GM08714 (cell line): ENCODE measurements around the gene RUNX1.

Source experiments
- H3K4me3 ChIP-seq: fragments of 200-500 bp; sonication (Bioruptor generic); 2 replicates; pipeline ENCODE4 v1.5.1; 2014; ENCODE audit warnings: mild to moderate bottlenecking, low read length, inconsistent platforms
- ZNF274 ChIP-seq: IDR thresholded peaks from 2 replicates; pipeline ENCODE4 v1.6.1; 2012; ENCODE audit warnings: mild to moderate bottlenecking, low read depth, low read length

RUNX1 gene

DNA sequence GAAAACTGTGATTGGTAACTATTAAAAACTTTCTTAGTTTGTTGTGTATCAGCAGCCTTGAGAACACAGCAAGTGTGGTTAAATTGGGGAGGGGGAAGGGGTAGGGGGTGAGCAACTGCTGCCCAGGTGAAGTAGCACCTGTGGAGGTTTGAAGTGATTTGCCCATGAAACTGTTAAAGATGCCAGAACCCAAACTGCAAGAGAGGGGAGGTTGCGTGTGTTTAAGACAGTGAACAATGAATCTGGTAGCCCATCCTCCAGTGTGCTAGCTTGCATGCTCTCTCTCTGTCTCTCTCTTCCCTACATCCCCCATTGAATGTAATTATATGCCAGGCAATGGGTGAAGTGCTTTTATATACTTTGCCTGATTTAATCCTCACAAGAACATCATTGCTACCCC is 154.7 kb downstream of the RUNX1 start:
- H3K4me3 ChIP-seq, result no peak overlapping the region
- no peak for TF ChIP-seq ZNF274

DNA sequence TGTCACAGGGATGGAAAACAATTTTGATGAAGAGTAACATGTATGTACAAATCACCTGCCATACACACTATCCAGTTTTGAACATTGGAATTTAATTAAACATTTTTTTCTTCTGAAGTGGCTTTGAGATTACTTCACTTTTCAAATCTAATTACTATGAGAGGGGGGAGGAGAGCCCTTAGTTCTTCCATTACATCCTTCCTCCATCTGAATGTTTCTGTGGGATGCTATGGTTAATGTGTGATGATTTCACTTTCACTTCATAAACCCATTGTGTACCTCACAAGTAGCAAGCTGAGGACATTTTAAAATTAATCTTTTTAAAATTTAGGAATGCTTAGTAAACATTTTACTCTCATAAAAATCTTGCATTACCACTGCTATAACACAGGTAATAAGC is 156.9 kb downstream of the RUNX1 start:
- H3K4me3 ChIP-seq, result no peak overlapping the region
- TF ChIP-seq ZNF274, result no peak

DNA sequence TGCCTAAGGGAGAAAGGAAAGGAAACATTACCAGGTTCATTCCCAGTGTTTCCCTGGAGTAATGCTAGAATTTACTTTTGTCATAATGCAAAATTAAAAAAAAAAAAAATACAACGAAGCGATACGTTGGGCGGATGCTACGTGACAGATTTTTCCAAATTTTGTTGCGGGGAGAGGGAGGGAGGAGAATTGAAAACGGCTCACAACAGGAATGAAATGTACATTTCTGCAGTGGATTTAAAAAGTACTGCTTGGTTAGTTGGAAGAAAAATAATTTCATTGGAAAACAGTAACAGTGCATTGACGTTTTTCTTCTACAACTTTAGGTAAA is 157.5 kb downstream of the RUNX1 start:
- TF ChIP-seq ZNF274, result no peak
- H3K4me3 ChIP-seq, result no peak overlapping the region

DNA sequence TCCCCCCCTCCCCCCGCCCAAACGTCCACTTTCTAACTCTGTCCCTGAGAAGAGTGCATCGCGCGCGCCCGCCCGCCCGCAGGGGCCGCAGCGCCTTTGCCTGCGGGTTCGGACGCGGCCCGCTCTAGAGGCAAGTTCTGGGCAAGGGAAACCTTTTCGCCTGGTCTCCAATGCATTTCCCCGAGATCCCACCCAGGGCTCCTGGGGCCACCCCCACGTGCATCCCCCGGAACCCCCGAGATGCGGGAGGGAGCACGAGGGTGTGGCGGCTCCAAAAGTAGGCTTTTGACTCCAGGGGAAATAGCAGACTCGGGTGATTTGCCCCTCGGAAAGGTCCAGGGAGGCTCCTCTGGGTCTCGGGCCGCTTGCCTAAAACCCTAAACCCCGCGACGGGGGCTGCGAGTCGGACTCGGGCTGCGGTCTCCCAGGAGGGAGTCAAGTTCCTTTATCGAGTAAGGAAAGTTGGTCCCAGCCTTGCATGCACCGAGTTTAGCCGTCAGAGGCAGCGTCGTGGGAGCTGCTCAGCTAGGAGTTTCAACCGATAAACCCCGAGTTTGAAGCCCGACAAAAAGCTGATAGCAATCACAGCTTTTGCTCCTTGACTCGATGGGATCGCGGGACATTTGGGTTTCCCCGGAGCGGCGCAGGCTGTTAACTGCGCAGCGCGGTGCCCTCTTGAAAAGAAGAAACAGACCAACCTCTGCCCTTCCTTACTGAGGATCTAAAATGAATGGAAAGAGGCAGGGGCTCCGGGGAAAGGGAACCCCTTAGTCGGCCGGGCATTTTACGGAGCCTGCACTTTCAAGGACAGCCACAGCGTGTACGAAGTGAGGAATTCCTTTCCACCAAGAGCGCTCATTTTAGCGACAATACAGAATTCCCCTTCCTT is 158.1 kb downstream of the RUNX1 start:
- TF ChIP-seq ZNF274, result no peak
- no peak overlapping the region; the same call in 1 of the 2 replicates for H3K4me3 ChIP-seq

DNA sequence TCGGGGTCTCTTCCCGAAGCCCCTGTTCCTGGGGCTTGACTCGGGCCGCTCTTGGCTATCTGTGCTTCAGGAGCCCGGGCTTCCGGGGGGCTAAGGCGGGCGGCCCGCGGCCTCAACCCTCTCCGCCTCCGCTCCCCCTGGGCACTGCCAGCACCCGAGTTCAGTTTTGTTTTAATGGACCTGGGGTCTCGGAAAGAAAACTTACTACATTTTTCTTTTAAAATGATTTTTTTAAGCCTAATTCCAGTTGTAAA is 158.7 kb downstream of the RUNX1 start:
- TF ChIP-seq ZNF274, result no peak
- H3K4me3 ChIP-seq, result peak overlapping the region; percentile 25; the same call in 1 of the 2 replicates

DNA sequence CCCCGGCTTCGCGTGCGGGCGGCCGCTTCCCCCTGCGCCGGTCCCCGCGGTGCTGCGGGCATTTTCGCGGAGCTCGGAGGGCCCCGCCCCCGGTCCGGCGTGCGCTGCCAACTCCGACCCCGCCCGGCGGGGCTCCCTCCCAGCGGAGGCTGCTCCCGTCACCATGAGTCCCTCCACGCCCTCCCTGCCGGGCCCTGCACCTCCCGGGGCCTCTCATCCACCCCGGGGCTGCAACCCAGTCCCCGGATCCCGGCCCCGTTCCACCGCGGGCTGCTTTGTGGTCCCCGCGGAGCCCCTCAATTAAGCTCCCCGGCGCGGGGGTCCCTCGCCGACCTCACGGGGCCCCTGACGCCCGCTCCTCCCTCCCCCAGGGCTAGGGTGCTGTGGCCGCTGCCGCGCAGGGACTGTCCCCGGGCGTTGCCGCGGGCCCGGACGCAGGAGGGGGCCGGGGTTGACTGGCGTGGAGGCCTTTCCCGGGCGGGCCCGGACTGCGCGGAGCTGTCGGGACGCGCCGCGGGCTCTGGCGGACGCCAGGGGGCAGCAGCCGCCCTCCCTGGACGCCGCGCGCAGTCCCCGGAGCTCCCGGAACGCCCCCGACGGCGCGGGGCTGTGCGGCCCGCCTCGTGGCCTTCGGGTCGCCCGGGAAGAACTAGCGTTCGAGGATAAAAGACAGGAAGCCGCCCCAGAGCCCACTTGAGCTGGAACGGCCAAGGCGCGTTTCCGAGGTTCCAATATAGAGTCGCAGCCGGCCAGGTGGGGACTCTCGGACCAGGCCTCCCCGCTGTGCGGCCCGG is 159.2 kb downstream of the RUNX1 start:
- peak overlapping the region; percentile 77 for H3K4me3 ChIP-seq

DNA sequence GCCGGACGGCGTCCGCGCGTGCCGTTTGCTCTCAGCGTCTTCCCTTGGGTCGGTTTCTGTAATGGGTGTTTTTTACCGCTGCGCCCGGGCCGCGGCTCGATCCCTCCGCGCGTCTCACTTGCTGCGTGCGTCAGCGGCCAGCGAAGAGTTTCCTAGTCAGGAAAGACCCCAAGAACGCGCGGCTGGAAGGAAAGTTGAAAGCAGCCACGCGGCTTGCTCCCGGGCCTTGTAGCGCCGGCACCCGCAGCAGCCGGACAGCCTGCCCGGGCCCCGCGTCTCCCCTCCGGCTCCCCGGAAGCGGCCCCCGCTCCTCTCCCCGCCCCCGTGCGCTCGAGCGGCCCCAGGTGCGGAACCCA is 159.8 kb downstream of the RUNX1 start:
- peak overlapping the region; percentile 77; the same call in 1 of the 2 replicates for H3K4me3 ChIP-seq
- no peak for TF ChIP-seq ZNF274

More for the DNA sequence above, 159.2 kb downstream of the RUNX1 start:
- TF ChIP-seq ZNF274, result no peak

DNA sequence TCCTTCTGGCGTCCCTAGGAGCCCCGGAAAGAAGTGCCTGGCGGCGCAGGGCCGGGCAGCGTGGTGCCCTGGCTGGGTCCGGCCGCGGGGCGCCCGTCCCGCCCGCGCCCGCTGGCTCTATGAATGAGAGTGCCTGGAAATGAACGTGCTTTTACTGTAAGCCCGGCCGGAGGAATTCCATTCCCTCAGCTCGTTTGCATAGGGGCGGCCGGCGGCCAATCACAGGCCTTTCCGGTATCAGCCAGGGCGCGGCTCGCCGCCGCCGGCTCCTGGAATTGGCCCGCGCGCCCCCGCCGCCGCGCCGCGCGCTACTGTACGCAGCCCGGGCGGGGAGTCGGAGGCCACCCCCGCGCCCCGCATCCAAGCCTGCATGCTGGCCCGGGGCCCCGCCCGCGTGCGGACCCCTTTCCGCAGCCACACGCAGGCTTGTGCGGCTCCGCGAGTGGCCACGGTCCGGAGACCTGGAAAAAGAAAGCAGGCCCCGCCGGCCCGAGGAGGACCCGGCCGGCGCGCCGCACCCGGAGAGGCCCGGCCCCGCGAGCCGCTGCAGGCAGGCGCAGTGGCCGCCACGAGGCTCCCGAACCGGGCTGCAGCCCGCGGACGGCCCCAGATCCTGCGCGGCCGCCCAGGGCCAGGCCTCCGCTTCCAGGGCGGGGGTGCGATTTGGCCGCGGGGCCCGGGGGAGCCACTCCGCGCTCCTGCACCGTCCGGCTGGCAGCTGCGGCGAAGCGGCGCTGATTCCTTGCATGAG is 160.4 kb downstream of the RUNX1 start:
- H3K4me3 ChIP-seq, result peak overlapping the region; percentile 77; the same call in 1 of the 2 replicates
- TF ChIP-seq ZNF274, result no peak

DNA sequence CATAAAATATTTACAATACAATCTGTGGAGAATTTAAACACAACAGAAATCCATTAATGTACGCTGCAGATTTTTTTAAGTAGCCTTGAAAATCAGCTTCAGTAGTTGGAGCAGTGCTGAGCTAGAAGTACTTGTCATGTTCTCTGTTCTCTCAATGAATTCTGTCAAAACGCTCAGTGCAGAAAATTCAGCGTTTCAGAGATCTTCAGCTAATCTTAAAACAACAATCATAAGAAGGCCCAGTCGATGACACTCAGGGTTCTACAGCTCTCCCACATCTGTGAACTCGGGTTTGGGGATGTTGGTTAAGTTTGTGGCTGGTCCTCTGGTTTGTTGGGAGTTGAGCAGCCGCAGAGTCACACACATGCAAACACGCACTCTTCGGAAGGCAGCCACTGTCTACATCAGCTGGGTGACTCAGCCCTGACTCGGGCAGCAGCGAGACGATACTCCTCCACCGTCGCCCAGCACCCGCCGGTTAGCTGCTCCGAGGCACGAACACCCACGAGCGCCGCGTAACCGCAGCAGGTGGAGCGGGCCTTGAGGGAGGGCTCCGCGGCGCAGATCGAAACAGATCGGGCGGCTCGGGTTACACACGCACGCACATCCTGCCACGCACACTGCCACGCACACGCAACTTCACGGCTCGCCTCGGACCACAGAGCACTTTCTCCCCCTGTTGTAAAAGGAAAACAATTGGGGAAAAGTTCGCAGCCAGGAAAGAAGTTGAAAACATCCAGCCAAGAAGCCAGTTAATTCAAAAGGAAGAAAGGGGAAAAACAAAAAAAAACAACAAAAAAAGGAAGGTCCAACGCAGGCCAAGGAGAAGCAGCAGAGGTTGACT is 161.2 kb downstream of the RUNX1 start:
- peak overlapping the region; percentile 77 for H3K4me3 ChIP-seq
- TF ChIP-seq ZNF274, result no peak

DNA sequence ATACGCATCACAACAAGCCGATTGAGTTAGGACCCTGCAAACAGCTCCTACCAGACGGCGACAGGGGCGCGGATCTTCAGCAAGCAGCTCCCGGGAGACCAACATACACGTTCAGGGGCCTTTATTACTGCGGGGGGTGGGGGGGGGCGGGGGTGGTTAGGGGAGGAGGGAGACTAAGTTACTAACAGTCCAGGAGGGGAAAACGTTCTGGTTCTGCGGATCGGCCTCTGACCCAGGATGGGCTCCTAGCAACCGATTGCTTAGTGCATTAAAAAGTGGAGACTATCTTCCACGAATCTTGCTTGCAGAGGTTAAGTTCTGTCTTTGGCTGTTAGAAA is 162.0 kb downstream of the RUNX1 start:
- TF ChIP-seq ZNF274, result no peak

DNA sequence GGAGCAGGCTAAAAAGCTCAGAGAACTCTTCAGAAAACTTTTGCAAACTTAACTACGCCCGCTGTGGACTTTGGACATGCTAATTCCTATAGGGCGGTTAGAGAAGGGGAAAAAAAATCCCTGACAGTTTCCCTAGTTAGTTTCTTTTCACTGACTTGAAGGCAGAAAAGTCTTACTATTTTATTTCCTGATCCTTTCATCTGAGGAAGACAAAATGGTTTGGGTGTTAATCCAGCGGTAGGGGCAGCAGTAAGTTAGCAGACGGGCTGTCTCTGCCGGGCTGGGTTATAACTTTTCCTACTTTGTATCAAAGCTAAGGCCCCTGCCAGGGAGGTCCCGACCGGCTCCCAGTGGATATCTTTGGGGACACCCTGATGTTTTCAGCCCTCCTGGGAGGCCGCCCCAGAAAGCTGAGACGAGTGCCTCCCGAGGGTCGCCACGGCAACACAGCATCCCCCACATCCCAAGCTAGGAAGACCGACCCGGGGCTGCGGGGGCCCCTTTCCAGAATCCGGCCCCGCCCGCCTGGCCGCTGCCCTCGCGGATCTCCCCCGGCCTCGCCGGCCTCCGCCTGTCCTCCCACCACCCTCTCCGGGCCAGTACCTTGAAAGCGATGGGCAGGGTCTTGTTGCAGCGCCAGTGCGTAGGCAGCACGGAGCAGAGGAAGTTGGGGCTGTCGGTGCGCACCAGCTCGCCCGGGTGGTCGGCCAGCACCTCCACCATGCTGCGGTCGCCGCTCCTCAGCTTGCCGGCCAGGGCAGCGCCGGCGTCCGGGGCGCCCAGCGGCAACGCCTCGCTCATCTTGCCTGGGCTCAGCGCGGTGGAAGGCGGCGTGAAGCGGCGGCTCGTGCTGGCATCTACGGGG is 162.6 kb downstream of the RUNX1 start:
- peak overlapping the region; percentile 72 for H3K4me3 ChIP-seq
- no peak for TF ChIP-seq ZNF274

More for the DNA sequence above, 162.0 kb downstream of the RUNX1 start:
- peak overlapping the region; percentile 72 for H3K4me3 ChIP-seq

DNA sequence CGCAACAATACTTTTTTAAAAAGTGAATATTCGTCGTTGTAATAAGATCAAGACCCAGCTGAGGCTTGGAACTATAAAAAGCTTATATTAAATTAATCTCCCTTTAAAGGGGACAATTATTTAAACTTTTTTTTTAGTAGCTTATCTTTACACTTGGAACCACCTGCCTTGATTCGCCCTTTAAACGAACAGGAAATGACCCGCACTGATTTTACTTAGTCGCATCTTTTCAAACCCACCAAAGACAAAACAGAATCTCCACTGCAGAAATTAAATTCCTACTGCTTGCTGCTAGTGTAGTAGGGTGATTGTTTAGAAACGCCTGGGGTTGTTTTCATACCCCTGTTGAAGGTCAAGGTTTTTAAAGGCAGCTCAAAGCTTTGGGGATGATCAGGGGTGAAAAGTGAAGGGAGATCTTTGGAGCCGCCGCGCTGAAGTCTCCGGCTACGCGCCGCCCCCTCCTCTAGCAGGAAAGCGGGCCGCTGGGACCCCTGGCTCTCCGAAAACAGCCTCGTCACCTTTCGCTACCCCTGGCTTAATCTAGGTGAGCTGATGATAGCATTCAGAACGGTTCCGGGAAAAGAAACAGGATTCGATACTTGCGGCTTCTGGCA is 163.4 kb downstream of the RUNX1 start:
- no peak for TF ChIP-seq ZNF274
- peak overlapping the region; percentile 72 for H3K4me3 ChIP-seq

DNA sequence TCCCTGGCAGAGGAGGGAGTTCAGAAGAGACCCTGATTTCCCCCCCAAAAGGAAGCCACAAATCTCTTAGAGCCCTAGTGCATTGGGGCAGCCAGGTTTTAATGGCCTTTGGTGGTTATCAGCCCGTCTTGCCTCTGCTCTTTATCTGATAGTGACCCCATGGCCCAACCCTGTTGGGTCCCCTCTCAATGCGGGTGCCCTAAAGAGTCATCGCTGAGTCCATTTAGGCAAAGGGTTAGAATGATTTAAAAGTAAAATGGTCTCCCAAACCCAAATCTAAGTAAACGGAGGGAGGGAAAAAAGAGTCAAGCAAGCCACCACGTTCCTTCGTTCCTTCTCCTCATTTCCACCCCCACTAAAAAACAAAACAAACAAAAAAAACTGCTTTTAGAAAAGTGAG is 164.0 kb downstream of the RUNX1 start:
- TF ChIP-seq ZNF274, result no peak
- H3K4me3 ChIP-seq, result peak overlapping the region; percentile 72
